ENCODE data around the gene STUM. TPM values are rescaled to one million over a fixed set of nuclear protein-coding genes. Genes with fewer than 3 reads are reported as not detected.

Gene STUM
- total and polyA plus RNA-seq, 2 of the 8 experiments (the other 6 are each of a cell fraction or from before 2014, with no cell fraction given) = 0.76 to 1.2 TPM

- TF ChIP-seq ATF3 (IDR thresholded peaks at IDR 0.05; ENCODE audit: insufficient read depth, low read depth, low read length) = no peak
- TF ChIP-seq TEAD4 (IDR thresholded peaks at IDR 0.05; ENCODE audit: low read depth, low read length) = no peak
- TF ChIP-seq TBP (IDR thresholded peaks at IDR 0.05; ENCODE audit: low read depth, low read length) = no peak
- no peak for TF ChIP-seq SP1 (IDR thresholded peaks at IDR 0.05; ENCODE audit: low read depth, low read length)
- TF ChIP-seq SP2 (IDR thresholded peaks at IDR 0.05; ENCODE audit: low read length) = no peak
- no peak for TF ChIP-seq EGR1 (IDR thresholded peaks at IDR 0.05; ENCODE audit: borderline replicate concordance, low read depth, low read length)
- no peak for TF ChIP-seq CTBP2 (IDR thresholded peaks at IDR 0.05; ENCODE audit: borderline replicate concordance, insufficient read depth, insufficient read length, low read length)
- no peak for TF ChIP-seq ZNF274 (IDR thresholded peaks at IDR 0.05; ENCODE audit: borderline replicate concordance, extremely low read depth, low read length)
- TF ChIP-seq CBX8 (IDR thresholded peaks at IDR 0.05; ENCODE audit: borderline replicate concordance, low read depth, low read length) = no peak
- no peak for TF ChIP-seq SAP30 (IDR thresholded peaks at IDR 0.05; ENCODE audit: insufficient read depth, insufficient replicate concordance, low read length)
These were observed 13.9 kb upstream of the STUM start (continued) for GRCh38 chr1:226534645-226535044.

Data from H1 (cell line).